Endothelial cell of umbilical vein (primary cell): ENCODE data around the gene RAMP1. TPM values are rescaled to one million over a fixed set of nuclear protein-coding genes. Genes with fewer than 3 reads are reported as not detected.

ENCODE experiments used
- BruUV-seq: library from RNA; stranded (reverse); fragments of 400-500 nt; replicated peaks from 2 replicates; lab custom pipeline; 2021; lab: Mats Ljungman, UMichigan
- CTCF ChIA-PET: fragments of 300-600, 350-600 bp; sonication (Branson Sonifier 250); formaldehyde crosslinking; loops from one replicate; lab custom pipeline; 2021; ENCODE audit warnings: antibody characterized with exemption, inconsistent platforms; lab: Charles Lee
- POLR2A ChIA-PET: fragments of 300-600, 350-600 bp; sonication (Branson Sonifier 250); formaldehyde crosslinking; loops from one replicate; lab custom pipeline; 2021; ENCODE audit warnings: antibody characterized with exemption, inconsistent platforms; lab: Charles Lee
- DNase-seq: peaks from one replicate; pipeline ENCODE4 v3.0.0-alpha.2; 2011; ENCODE audit warnings: low read depth, low spot score
- FAIRE-seq: peaks from 2 replicates; lab custom pipeline; 2011; peaks lifted over from hg19 to GRCh38; lab: Jason Lieb, UNC
- H2AFZ ChIP-seq: 2 replicates; pipeline ENCODE4 v1.6.0; 2012; ENCODE audit warnings: low read depth, low read length, control low read depth, inconsistent platforms
- H3K27ac ChIP-seq: 2 replicates; pipeline ENCODE4 v1.5.1; 2011; ENCODE audit warnings: low read depth, mild to moderate bottlenecking, control low read depth, low read length, moderate library complexity; ENCODE audit not compliant: insufficient read depth
- H3K27me3 ChIP-seq, 2 experiments: 2 replicates each; pipeline versions ENCODE4 v1.6.0 to v1.6.1; 2011; ENCODE audit warnings: low read length in 2 of 2, mixed read lengths in 1 of 2; ENCODE audit not compliant: control insufficient read depth in 2 of 2, insufficient read depth in 2 of 2
- H3K36me3 ChIP-seq, 2 experiments: 2 replicates in 1 of 2; 3 replicates in 1 of 2; pipeline ENCODE4 v1.5.1; 2011; ENCODE audit warnings: low read length in 2 of 2, mild to moderate bottlenecking in 1 of 2, moderate library complexity in 1 of 2; ENCODE audit not compliant: control insufficient read depth in 2 of 2, insufficient read depth in 2 of 2; ENCODE audit errors: extremely low read depth in 1 of 2
- H3K4me1 ChIP-seq: 3 replicates; pipeline ENCODE4 v1.5.1; 2011; ENCODE audit warnings: mild to moderate bottlenecking, low read length; ENCODE audit not compliant: control insufficient read depth, insufficient read depth; ENCODE audit errors: extremely low read depth
- H3K4me2 ChIP-seq: 2 replicates; pipeline ENCODE4 v1.6.1; 2011; ENCODE audit warnings: low read length, control low read depth, mixed read lengths; ENCODE audit not compliant: insufficient read depth
- H3K4me3 ChIP-seq, 3 experiments: fragments of 200-600 bp in 1 of 3; sonication (generic), shearing (Covaris generic) in 1 of 3; replicated peaks in 1 of 3; 2 replicates each; pipeline ENCODE4 v1.5.1; 2011 to 2016; ENCODE audit warnings: control low read depth in 3 of 3, low read length in 3 of 3, mild to moderate bottlenecking in 2 of 3, inconsistent platforms in 1 of 3, low read depth in 1 of 3, moderate library complexity in 1 of 3; ENCODE audit not compliant: insufficient read depth in 1 of 3
- H3K79me2 ChIP-seq: 2 replicates; pipeline ENCODE4 v1.6.0; 2012; ENCODE audit warnings: low read length, inconsistent platforms; ENCODE audit not compliant: control insufficient read depth, insufficient read depth
- H3K9ac ChIP-seq: replicated peaks from 2 replicates; pipeline ENCODE3; 2011; ENCODE audit warnings: low read length, control low read depth; ENCODE audit not compliant: insufficient read depth; ENCODE audit errors: extremely low read depth
- H3K9me1 ChIP-seq: replicated peaks from 3 replicates; pipeline ENCODE4 v1.6.0; 2011; ENCODE audit warnings: mild to moderate bottlenecking, low read length; ENCODE audit not compliant: control insufficient read depth, insufficient read depth; ENCODE audit errors: extremely low read depth
- H3K9me3 ChIP-seq: replicated peaks from 2 replicates; pipeline ENCODE4 v1.5.1; 2012; ENCODE audit warnings: low read length, inconsistent platforms; ENCODE audit not compliant: control insufficient read depth, insufficient read depth
- H4K20me1 ChIP-seq: replicated peaks from 2 replicates; pipeline ENCODE3; 2011; ENCODE audit warnings: mild to moderate bottlenecking, low read length; ENCODE audit not compliant: control insufficient read depth, insufficient read depth; ENCODE audit errors: extremely low read depth
- EZH2 ChIP-seq: IDR thresholded peaks from 2 replicates; pipeline ENCODE4 v1.6.1; 2012; ENCODE audit warnings: borderline replicate concordance, low read depth, mild to moderate bottlenecking, moderate library complexity, low read length, inconsistent platforms; ENCODE audit not compliant: severe bottlenecking
- FOS ChIP-seq: IDR thresholded peaks from 2 replicates; pipeline ENCODE4 v1.6.1; 2011; ENCODE audit warnings: mild to moderate bottlenecking, low read length, moderate library complexity, borderline replicate concordance; ENCODE audit not compliant: insufficient read depth
- GATA2 ChIP-seq: IDR thresholded peaks from 2 replicates; pipeline ENCODE4 v1.7.0; 2011; ENCODE audit warnings: low read depth, mild to moderate bottlenecking, moderate library complexity, mixed read lengths, low read length; ENCODE audit not compliant: insufficient read length, insufficient read depth
- JUN ChIP-seq: IDR thresholded peaks from 2 replicates; pipeline ENCODE4 v1.6.1; 2011; ENCODE audit warnings: borderline replicate concordance, low read depth; ENCODE audit not compliant: insufficient read length, insufficient read depth
- MAX ChIP-seq: IDR thresholded peaks from 2 replicates; pipeline ENCODE4 v1.6.1; 2011; ENCODE audit not compliant: insufficient read depth, insufficient read length
- MYC ChIP-seq: IDR thresholded peaks from one replicate; pipeline ENCODE4 v1.6.1; 2011; ENCODE audit warnings: mild to moderate bottlenecking, low read depth, low read length
- POLR2A ChIP-seq: IDR thresholded peaks from 2 replicates; pipeline ENCODE4 v1.6.1; 2012; ENCODE audit warnings: low read depth, mild to moderate bottlenecking, control low read depth, low read length
- POLR2AphosphoS5 ChIP-seq: IDR thresholded peaks from 2 replicates; pipeline ENCODE4 v1.6.1; 2012; ENCODE audit warnings: low read depth, mild to moderate bottlenecking, control low read depth, low read length, moderate library complexity; ENCODE audit not compliant: insufficient read depth
- dilution Hi-C: fragments of 300-500 bp; cut with MboI; formaldehyde crosslinking; loops from one replicate; pipeline ENCODE4 v1.15.0; 2019; ENCODE audit warnings: low sequenced_read_pairs; ENCODE audit not compliant: extremely low pct_ligation_motif_present
- intact Hi-C: fragments of 100-400 bp; cut with micrococcal nuclease; formaldehyde crosslinking; loops from one replicate; pipeline ENCODE4 v1.10.0; 2022
- polyA plus RNA-seq, 4 experiments: library from polyadenylated mRNA; depleted of rRNA in 3 of 4; stranded (reverse) in 3 of 4; unstranded in 1 of 4; fragments of >200 nt; gene quantifications; 2 replicates each; pipeline versions ENCODE4 v1.2.1 to v1.2.3, GENCODE V29; 2011 to 2012; ENCODE audit warnings: missing spikeins in 1 of 4
- total RNA-seq: library from RNA; stranded (reverse); gene quantifications from 2 replicates; pipeline ENCODE4 v1.2.3, GENCODE V29; 2021
- TF ChIP-seq, protein P1 (sequence below), 2 donors: IDR thresholded peaks; 1 replicate in 1 of 2; 2 replicates in 1 of 2; pipeline ENCODE4 v1.5.1; 2011; ENCODE audit warnings: low read length in 2 of 2, mild to moderate bottlenecking in 2 of 2, moderate library complexity in 2 of 2, control low read depth in 1 of 2, inconsistent platforms in 1 of 2, low read depth in 1 of 2; ENCODE audit not compliant: insufficient read depth in 1 of 2; ENCODE audit errors: extremely low read depth in 1 of 2

Gene RAMP1
- total and polyA plus RNA-seq, 2 donors (not counting 3 experiments of a cell fraction or from before 2014, with no cell fraction given), result 0.18 TPM; not detected in 1

- no peaks in the 10 kb centered on the region for H3K79me2 ChIP-seq
- no peaks in the 10 kb centered on the region for H3K9me3 ChIP-seq
- CTCF ChIA-PET, result interaction anchor here (0.7 to 4.5 kb wide), 15 partner anchors 8 to 404 kb away, joined by 3 to 74 read pairs (median 4); partner anchors contain the start of gene SCLY
- H3K27ac ChIP-seq, result no peak overlapping the region
- H3K9me1 ChIP-seq, result no peaks in the 10 kb centered on the region
- no peak overlapping the region for H3K9ac ChIP-seq
- intact Hi-C loops (loop anchor here (2.0 to 5.0 kb wide), 2 partner anchors 108 to 203 kb away; partner anchors contain the start of genes SCLY and UBE2F), dilution Hi-C loops (no loop called here)
- H3K4me3 ChIP-seq, result no peak overlapping the region
- TF ChIP-seq EZH2, result no peak
- TF ChIP-seq GATA2, result no peak
- TF ChIP-seq MYC, result no peak
- TF ChIP-seq JUN, result no peak
- TF ChIP-seq, protein P1, sequence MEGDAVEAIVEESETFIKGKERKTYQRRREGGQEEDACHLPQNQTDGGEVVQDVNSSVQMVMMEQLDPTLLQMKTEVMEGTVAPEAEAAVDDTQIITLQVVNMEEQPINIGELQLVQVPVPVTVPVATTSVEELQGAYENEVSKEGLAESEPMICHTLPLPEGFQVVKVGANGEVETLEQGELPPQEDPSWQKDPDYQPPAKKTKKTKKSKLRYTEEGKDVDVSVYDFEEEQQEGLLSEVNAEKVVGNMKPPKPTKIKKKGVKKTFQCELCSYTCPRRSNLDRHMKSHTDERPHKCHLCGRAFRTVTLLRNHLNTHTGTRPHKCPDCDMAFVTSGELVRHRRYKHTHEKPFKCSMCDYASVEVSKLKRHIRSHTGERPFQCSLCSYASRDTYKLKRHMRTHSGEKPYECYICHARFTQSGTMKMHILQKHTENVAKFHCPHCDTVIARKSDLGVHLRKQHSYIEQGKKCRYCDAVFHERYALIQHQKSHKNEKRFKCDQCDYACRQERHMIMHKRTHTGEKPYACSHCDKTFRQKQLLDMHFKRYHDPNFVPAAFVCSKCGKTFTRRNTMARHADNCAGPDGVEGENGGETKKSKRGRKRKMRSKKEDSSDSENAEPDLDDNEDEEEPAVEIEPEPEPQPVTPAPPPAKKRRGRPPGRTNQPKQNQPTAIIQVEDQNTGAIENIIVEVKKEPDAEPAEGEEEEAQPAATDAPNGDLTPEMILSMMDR (IDR thresholded peaks at IDR 0.05; ENCODE audit: extremely low read depth in 1 of 2, insufficient read depth in 1 of 2, low read depth in 1 of 2, low read length in 2 of 2), result no peak
- no peak for TF ChIP-seq POLR2AphosphoS5
- TF ChIP-seq FOS, result no peak
- TF ChIP-seq POLR2A, result no peak
- TF ChIP-seq MAX, result no peak
- peaks cover 37 to 41% of the 10 kb centered on the region in 2 experiments for H3K27me3 ChIP-seq
- H3K36me3 ChIP-seq, result no peaks in the 10 kb centered on the region
- no peaks in the 10 kb centered on the region for H3K4me1 ChIP-seq
- FAIRE-seq, result no peak
- no TSS peak for BruUV-seq
- no peaks in the 10 kb centered on the region for H4K20me1 ChIP-seq
- H3K4me2 ChIP-seq, result no peak overlapping the region
- POLR2A ChIA-PET, result no interaction called here
- DNase-seq, result no peak
- H2AFZ ChIP-seq, result no peak overlapping the region
Observed at GRCh38 chr2:237859082-237859433, 365 bp upstream of the RAMP1 start.
